Psoas muscle (tissue), 8 donors: ENCODE data around the gene ROR2. TPM values are rescaled to one million over a fixed set of nuclear protein-coding genes. Genes with fewer than 3 reads are reported as not detected.

Experiments used
- ATAC-seq, 4 donors: fragments of 200-7000 bp; cut with Tn5 transposase; one replicate each; pipeline ENCODE4 v1.9.1; 2020; ENCODE audit warnings: moderate library complexity in 3 of 4, mild to moderate bottlenecking in 2 of 4
- DNase-seq, 2 donors: peaks; one replicate each; pipeline ENCODE4 v3.0.0-alpha.2; 2020
- H3K27ac ChIP-seq: fragments of 200-600 bp; one replicate; pipeline ENCODE4 v1.8.0; 2022
- H3K27me3 ChIP-seq, 3 donors: fragments of 200-600 bp in 1 of 3; one replicate each; pipeline versions ENCODE4 v1.6.1 to v1.8.0; 2013 to 2022; ENCODE audit warnings: low read length in 2 of 3, mild to moderate bottlenecking in 2 of 3, moderate library complexity in 1 of 3; ENCODE audit not compliant: insufficient read depth in 3 of 3
- H3K36me3 ChIP-seq, 2 donors: fragments of 200-600 bp in 1 of 2; one replicate each; pipeline versions ENCODE4 v1.6.1 to v1.8.0; 2013 to 2022; ENCODE audit warnings: low read depth in 1 of 2, mild to moderate bottlenecking in 1 of 2, moderate library complexity in 1 of 2; ENCODE audit not compliant: insufficient read depth in 1 of 2
- H3K4me1 ChIP-seq: fragments of 200-600 bp; one replicate; pipeline ENCODE4 v1.8.0; 2022
- H3K4me3 ChIP-seq: fragments of 200-600 bp; one replicate; pipeline ENCODE4 v1.8.0; 2022; ENCODE audit warnings: mild to moderate bottlenecking
- H3K9me3 ChIP-seq: fragments of 200-600 bp; one replicate; pipeline ENCODE4 v1.8.0; 2022
- CTCF ChIP-seq: fragments of 200-600 bp; IDR thresholded peaks from one replicate; pipeline ENCODE4 v1.8.0; 2022; ENCODE audit warnings: antibody characterized with exemption
- WGBS, 3 donors: extraction: QIAGEN DNeasy Blood & Tissue Kit; methylation state at CpG; one replicate each; pipeline versions ENCODE4 v1.1.6 to v1.1.7; 2013; 5-methylcytosine and 5-hydroxymethylcytosine counted together
- intact Hi-C, 2 donors: fragments of 100-400 bp; cut with DNase I; formaldehyde crosslinking; loops; one replicate each; pipeline versions ENCODE4 v1.11.0 to v1.14.2; 2022
- polyA plus RNA-seq, 3 donors: library from polyadenylated mRNA; stranded (reverse); fragments of 200-250 nt; gene quantifications; one replicate each; pipeline ENCODE4 v1.2.3, GENCODE V29; 2013
- total RNA-seq, 4 donors: library from RNA; stranded (reverse); fragmentation: NEBNext Ultra II Directional in 2 of 4; extraction: Animal tissue kit (Norgen Biotek cat#: 25700) in 2 of 4; gene quantifications; one replicate each; pipeline versions ENCODE4 v1.2.1 to v1.2.4, GENCODE V29; 2021 to 2023
- donor health status: healthy with polysubstance abuse.
- donor health status: DM: no; HTN: no; CAD: no; lungs with moderate emphysema.
- donor health status: Bipolar disorder and iron deficiency.
- donor health status: healthy.
- donor health status: DM: yes; HTN: yes; CAD: no.
- donor health status: DM: no; HTN: no; CAD: no.
- donor health status: DM: no; HTN: no; CAD: no.
- donor health status: DM: yes; HTN: yes; CAD: no.

Gene ROR2
- total and polyA plus RNA-seq, 7 donors: 0.05 to 0.52 (median 0.15) TPM

GRCh38 chr9:91714020-91714806 is 235.8 kb downstream of the ROR2 start:
- WGBS, 3 donors: 11 to 49% (median 16%) methylated on average over 32 to 33 of the region's 39 CpGs
- DNase-seq (peak; percentile 51 to 77), ATAC-seq (peak in 3 of 4 donors; percentile 35 to 53 (median 41))
- intact Hi-C loops: no loop called here
- peak overlapping the region; percentile 41 for H3K4me3 ChIP-seq
- no peak overlapping the region for H3K27ac ChIP-seq
- no peak for TF ChIP-seq CTCF
- no peaks in the 10 kb centered on the region for H3K36me3 ChIP-seq
- H3K27me3 ChIP-seq: peaks cover 0 to 27% (median 8%) of the 10 kb centered on the region in 3 donors
- H3K4me1 ChIP-seq: no peaks in the 10 kb centered on the region
- no peaks in the 10 kb centered on the region for H3K9me3 ChIP-seq

- no peak for TF ChIP-seq CTCF
- no peak for ATAC-seq
- no peak for DNase-seq
- 29 to 35% (median 32%) methylated on average over 7 of the region's 7 CpGs for WGBS, 3 donors
- Histone ChIP-seq H3K4me1 (no peaks in the 10 kb centered on the region), H3K9me3 (no peaks in the 10 kb centered on the region), H3K36me3 (no peaks in the 10 kb centered on the region), H3K27me3 (peaks cover 0 to 29% (median 8%) of the 10 kb centered on the region in 3 donors), H3K27ac (no peak overlapping the region), H3K4me3 (no peak overlapping the region)
- intact Hi-C loops: loop anchor here in 1 of 2 donors (2.0 kb wide), 1 partner anchor 20 kb away; no protein-coding TSS in a partner anchor
These were observed 237.2 kb downstream of the ROR2 start for GRCh38 chr9:91712811-91713210.

- 32 to 49% (median 40%) methylated on average over 8 of the region's 8 CpGs for WGBS, 3 donors
- no peak for ATAC-seq
- no peak overlapping the region for H3K27ac ChIP-seq
These were observed 238.1 kb downstream of the ROR2 start for GRCh38 chr9:91711755-91712601.

GRCh38 chr9:91710158-91710557 is 239.9 kb downstream of the ROR2 start:
- intact Hi-C loops: no loop called here
- DNase-seq: no peak

More at GRCh38 chr9:91711755-91712601, 238.1 kb downstream of the ROR2 start:
- DNase-seq: no peak
- intact Hi-C loops: loop anchor here in 1 of 2 donors (2.0 kb wide), 1 partner anchor 21 kb away; no protein-coding TSS in a partner anchor
- Histone ChIP-seq H3K36me3 (no peaks in the 10 kb centered on the region), H3K4me3 (no peak overlapping the region), H3K9me3 (no peaks in the 10 kb centered on the region), H3K27me3 (peaks cover 0 to 22% (median 8%) of the 10 kb centered on the region in 3 donors), H3K4me1 (no peaks in the 10 kb centered on the region)
- no peak for TF ChIP-seq CTCF

More at GRCh38 chr9:91710158-91710557, 239.9 kb downstream of the ROR2 start:
- peaks cover 0 to 13% (median 9%) of the 10 kb centered on the region in 3 donors for H3K27me3 ChIP-seq
- WGBS, 3 donors: 45 to 52% (median 46%) methylated on average over 8 of the region's 8 CpGs
- H3K27ac ChIP-seq: no peak overlapping the region
- no peak for ATAC-seq
- no peak overlapping the region for H3K4me3 ChIP-seq
- H3K9me3 ChIP-seq: peaks cover 8% of the 10 kb centered on the region
- no peaks in the 10 kb centered on the region for H3K36me3 ChIP-seq
- H3K4me1 ChIP-seq: no peaks in the 10 kb centered on the region
- no peak for TF ChIP-seq CTCF
